Mammary microvascular endothelial cell (primary cell): Measurements from ENCODE around the gene FGD4. TPM values are rescaled to one million over a fixed set of nuclear protein-coding genes. Genes with fewer than 3 reads are reported as not detected.

Experiments used
- total RNA-seq: library from RNA; depleted of rRNA; stranded (reverse); fragments of >200 nt; gene quantifications from 2 replicates; pipeline ENCODE4 v1.2.3, GENCODE V29; 2015

Gene FGD4
- total RNA-seq, result 21.8 and 22.5 TPM in 2 replicates

DNA sequence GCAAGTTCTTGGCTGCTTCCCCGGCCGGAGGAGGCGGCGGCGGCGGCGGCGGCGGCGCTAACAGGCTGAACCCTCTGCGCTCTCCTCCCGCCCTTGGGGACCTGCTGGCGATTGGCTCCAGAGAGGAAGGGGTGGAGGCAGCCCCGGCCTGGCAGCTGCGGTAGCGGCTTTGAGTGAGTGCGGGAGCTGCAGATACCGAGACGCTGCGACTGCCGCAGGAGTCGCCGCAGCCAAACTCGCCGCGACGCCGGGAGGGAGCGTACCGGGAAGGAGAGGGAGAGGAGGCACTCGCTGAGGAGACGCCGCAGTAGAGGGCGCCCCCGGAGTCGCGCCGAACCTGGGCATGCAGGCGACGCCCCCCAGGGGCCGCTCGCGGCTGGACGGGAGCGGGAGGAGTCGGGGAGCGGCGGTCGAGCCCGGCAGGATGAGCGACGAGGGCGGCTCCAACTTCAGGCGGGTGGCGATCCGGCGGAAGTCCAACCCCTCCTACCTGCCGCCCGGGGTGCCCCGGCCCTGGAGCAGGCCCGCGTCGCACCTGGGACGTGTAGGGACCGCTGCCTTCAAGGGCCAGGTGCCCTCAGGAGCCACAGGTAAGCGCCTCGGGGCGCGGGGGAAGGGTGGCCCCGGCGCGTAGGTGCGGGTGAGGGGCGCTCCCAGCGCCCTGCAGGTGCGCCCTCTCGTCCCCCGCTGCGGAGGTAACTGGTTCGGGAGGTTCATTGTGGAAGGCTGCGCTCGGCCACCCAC, at the start of gene FGD4:
TSS of gene FGD4 (plus strand) at position 189 of the 744 bp plus-strand sequence.

GRCh38 chr12:32679091-32679919, 279.9 kb downstream of the FGD4 start, which contains the start of gene DNM1L:
Gene DNM1L, plus strand, starts transcription at chr12:32679301. Its CDS starts 63 bp downstream, at chr12:32679364.

